Measurements from ENCODE around the gene LAMP2.

LAMP2 gene

GRCh38 chrX:120453985-120454384 lies 15.1 kb downstream of the LAMP2 start:
- no peak for DNase-seq

GRCh38 chrX:120452131-120452530 lies 17.0 kb downstream of the LAMP2 start:
- peak; percentile 5 for DNase-seq

- no peak for DNase-seq
Measured at GRCh38 chrX:120450163-120450562, 18.9 kb downstream of the LAMP2 start.

- no peak for DNase-seq
Measured at GRCh38 chrX:120446498-120446897, 22.6 kb downstream of the LAMP2 start.

- no peak for DNase-seq
Measured at GRCh38 chrX:120439921-120440320, 29.2 kb downstream of the LAMP2 start.

GRCh38 chrX:120429776-120430540 lies 39.1 kb downstream of the LAMP2 start:
- DNase-seq = no peak

- DNase-seq = no peak
Measured at GRCh38 chrX:120428309-120428708, 40.8 kb downstream of the LAMP2 start.

GRCh38 chrX:120426599-120426998 lies 42.5 kb downstream of the LAMP2 start:
- DNase-seq = no peak

GRCh38 chrX:120419463-120419862 lies 49.6 kb downstream of the LAMP2 start:
- no peak for DNase-seq

- DNase-seq = no peak
Measured at GRCh38 chrX:120408168-120408567, 60.9 kb downstream of the LAMP2 start.

- no peak for DNase-seq
Measured at GRCh38 chrX:120406638-120407037, 62.5 kb downstream of the LAMP2 start.

- no peak for DNase-seq
Measured at GRCh38 chrX:120402369-120402768, 66.7 kb downstream of the LAMP2 start.

GRCh38 chrX:120401301-120401700 lies 67.8 kb downstream of the LAMP2 start:
- no peak for DNase-seq

GRCh38 chrX:120380699-120381098 lies 88.4 kb downstream of the LAMP2 start:
- DNase-seq = peak; percentile 0

- no peak for DNase-seq
Measured at GRCh38 chrX:120379937-120380681, 89.0 kb downstream of the LAMP2 start.

- no peak for DNase-seq
Measured at GRCh38 chrX:120378570-120378969, 90.5 kb downstream of the LAMP2 start.
